Middle frontal gyrus (tissue), 1 donor: ENCODE results near the gene CCDC177.
A peak's percentile ranks its signal among the peaks of the same experiment; 100 is the strongest.

Experiments
- DNase-seq: peaks from one replicate; pipeline ENCODE4 v3.0.0-alpha.2; 2015; ENCODE audit warnings: low spot score; ENCODE audit errors: extremely low spot score

The CCDC177 gene

DNA sequence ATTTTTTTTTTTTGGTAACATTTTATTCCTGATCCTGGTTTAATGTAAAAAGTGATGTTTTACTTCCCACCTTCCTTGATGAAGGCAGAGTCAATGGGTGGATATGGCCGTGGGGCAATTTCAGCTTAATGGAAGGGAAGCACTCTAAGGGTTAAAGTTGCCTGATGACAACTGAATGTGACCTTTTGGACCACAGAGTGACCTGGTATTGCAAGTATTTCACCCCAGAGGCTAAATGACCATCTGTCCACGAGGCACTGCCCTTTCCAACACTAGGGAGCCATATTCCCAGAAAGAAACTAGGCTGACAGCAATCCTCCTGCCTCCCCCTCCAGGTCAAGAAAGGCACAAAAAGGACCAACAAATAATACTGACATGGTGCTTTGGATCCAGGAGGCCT is 4.8 kb downstream of the CCDC177 start:
- no peak for DNase-seq

- no peak for DNase-seq
These were observed 7.1 kb downstream of the CCDC177 start for GRCh38 chr14:69567563-69567962.

DNA sequence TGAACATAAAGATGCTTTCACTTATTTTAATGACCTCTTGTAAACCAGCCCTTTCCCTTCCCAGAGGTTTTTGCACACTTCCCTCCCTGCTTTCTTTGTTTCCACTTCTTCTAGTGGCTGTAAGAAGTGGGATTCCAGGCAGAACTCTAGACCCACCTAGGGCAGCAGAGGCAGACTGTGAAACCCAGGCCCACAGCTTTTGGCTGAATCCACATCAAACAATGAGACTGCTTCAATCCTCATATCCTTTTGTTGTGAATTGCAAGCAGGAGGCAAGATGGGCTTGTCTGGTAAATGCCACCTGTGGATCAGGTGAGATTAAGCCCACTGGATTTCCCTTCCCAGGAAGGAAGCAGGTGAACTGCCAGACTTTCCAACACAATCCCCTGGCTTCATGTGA is 12.8 kb downstream of the CCDC177 start:
- DNase-seq: no peak

- DNase-seq: no peak
These were observed 13.8 kb downstream of the CCDC177 start for GRCh38 chr14:69560826-69561225.

GRCh38 chr14:69559581-69560011 is 15.1 kb downstream of the CCDC177 start:
- no peak for DNase-seq

DNA sequence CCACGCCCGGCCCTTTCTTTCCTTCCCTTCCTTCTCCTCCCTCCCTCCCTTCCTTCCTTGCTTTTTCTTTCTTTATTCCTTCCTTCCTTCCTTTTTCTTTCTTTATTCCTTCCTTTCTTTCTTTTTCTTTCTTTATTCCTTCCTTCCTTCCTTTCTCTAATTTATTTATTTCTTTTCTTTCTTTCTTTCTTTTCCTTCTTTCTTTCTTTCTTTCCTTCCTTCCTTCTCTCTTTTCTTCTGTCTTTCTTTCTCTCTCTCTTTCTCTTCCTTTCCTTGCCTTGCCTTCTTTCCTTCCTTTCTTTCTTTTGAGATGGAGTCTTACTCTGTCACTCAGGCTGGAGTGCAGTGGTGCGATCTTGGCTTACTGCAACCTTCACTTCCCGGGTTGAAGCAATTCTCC is 15.9 kb downstream of the CCDC177 start:
- DNase-seq: no peak

DNA sequence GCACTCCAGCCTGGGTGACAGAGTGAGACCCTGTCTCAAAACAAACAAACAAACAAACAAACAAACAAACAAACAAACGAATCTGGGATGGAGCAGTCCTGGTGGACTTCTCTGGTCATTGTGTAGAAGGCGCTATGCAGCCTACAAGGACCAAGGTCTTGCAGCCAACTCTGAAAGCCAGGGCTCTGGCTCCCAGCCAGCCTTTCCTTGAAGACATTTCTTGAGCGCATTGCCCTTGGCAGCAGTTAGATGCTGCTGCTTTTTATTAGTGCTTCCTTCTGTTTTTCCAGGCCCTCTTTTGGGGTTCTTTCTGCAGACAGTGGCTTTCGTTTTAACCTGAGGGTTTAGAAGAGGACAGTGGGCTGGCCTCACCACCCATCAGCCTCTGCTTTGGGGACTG is 20.2 kb downstream of the CCDC177 start:
- no peak for DNase-seq

- DNase-seq: no peak
These were observed 21.4 kb downstream of the CCDC177 start for GRCh38 chr14:69553252-69553651.

- DNase-seq: no peak
These were observed 23.2 kb downstream of the CCDC177 start for GRCh38 chr14:69551511-69551910.

GRCh38 chr14:69548566-69548965 is 26.1 kb downstream of the CCDC177 start:
- no peak for DNase-seq

DNA sequence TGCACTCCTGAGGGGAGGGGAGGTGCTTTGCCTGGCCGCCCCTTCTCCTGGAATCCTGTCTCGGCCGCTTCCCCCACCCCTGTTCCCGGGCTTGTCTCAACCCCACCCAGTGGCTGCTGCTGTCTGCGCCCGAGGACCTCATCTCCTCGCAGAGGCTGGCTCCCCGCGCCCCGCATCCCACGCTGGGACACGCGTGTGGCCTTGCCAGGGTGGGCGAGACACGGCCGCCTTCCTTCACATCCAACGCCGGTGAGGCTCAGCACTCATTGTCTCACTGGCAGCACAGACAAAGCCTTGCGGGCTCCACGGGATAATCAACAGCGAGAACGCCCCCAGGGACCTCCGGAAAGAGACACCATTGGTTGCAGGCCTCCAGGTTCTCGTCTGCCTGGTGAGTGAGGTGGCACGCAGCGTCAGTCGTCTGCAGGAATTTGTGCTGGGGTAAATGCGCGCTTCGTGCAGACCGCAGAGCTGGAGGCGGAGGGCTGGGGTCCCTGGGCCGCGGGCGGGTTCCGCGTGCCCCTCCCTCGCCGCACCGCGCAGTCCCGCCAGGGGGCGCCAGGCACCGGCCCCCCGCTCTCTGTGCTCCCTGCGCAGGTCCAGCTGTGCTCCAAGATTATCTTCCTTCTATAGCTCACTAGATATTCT is 26.8 kb downstream of the CCDC177 start:
- DNase-seq: no peak

- DNase-seq: no peak
These were observed 31.1 kb downstream of the CCDC177 start for GRCh38 chr14:69543341-69544115.

GRCh38 chr14:69542311-69542710 is 32.4 kb downstream of the CCDC177 start:
- DNase-seq: peak; percentile 37

GRCh38 chr14:69540654-69541335 is 33.9 kb downstream of the CCDC177 start:
- DNase-seq: no peak

DNA sequence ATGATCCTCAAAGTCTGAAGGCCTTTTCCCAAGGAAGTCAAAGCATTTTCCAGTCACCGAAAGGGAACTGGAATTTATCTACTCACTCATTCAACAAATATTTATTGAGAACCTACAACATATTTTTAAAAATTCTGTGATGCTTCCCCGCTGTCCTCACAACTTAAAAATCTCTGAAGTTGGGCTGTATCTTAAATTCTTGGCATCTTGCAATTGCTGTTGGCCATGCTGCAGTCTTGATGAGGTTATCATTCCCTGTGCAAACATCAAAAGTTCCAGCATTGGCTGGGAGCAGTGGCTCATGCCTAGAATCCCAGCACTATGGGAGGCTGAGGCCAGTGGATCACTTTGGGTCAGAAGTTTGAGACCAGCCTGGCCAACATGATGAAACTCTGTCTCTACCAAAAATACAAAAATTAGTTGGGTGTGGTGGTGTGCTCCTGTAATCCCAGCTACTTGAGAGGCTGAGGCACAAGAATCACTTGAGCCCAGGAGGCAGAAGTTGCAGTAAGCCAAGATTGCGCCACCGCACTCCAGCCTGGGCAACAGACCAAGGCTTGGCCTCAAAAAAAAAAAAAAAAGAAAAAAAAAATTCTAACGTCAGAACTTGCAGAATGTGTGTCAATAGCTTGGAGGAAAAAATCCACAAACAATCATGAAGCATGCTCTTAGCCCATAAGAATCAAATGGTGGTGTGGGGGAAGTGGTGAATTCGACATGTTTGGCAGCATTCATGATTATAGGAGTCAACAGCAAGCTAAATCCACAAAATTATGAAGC is 34.9 kb downstream of the CCDC177 start:
- no peak for DNase-seq

DNA sequence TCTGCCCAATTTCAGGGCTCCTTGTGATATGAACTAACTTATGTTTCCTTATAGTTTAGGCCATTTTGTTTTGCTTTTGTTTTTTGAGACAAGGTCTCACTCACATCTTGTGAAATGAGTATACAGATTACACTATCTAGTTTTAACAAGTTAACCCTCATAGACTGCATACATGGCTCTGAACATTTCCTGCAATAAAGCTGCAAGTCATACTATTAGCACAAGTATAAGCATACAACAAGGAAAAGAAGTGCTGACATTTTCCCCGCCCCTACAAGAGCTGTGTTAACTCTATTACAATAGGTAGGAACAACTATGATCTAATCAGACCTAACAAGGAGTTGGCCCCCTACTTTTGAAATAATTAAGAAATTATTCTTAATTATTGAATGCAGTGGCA is 35.9 kb downstream of the CCDC177 start:
- no peak for DNase-seq

- no peak for DNase-seq
These were observed 36.8 kb downstream of the CCDC177 start for GRCh38 chr14:69537900-69538299.

DNA sequence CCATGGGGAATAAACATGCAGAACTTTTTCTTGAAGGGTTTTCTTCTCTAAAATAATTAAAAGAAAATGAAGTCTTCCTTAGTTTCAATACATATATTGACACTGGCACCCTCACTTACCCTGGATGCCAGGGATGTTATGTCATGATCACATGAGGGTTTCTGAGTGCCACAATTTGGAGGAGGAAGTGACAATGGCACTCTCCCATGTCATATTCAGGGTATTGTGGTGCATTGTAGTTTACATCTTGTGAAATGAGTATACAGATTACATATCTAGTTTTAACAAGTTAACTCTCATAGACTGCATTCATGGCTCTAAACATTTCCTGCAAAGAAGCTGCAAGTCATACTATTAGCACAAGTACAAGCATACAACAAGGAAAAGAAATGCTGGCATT is 37.7 kb downstream of the CCDC177 start:
- no peak for DNase-seq

- DNase-seq: peak; percentile 33
These were observed 39.3 kb downstream of the CCDC177 start for GRCh38 chr14:69535230-69535848.

DNA sequence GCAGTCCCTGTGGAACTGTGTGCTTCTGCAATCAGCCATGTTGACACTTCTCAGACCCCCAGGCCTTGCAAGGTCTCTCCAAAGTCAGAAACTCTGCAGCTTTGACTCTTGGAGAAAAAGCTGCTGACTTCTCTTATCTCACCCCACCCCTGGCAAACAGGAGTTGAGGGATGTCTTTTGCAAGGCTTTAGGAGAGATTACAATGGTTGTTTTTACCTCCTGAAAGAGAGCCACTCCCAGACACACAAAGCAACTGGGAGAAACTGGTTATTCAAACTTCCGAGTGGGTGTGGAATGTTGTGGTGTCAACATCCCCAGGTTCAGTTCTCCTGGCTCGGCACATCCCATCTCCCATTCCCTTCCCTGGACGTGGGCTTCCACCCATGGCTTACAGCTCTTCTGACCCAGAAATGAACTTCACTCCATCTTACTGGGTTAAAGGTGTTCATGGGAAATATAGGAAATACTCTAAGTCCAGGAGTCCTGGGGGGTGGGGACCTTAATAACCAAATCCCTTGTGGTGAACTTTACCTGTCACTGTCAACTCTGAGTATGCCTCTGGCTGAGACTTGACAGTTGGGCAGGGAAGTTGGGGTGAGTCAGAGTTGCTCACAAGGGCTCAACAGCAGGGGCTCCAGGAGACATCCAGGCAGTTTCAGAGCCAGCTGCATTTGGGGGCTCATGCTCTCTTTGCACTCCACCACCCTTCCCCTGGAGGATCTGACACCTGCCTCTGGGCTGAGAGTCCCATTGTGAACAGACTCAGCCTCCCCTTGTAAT is 41.9 kb downstream of the CCDC177 start:
- DNase-seq: no peak
